PFSK-1 (cell line): ENCODE results near the gene ANO3.

Experiments used
- POLR2AphosphoS5 ChIP-seq: IDR thresholded peaks from 2 replicates; pipeline ENCODE4 v1.6.1; 2012; ENCODE audit warnings: low read depth, mild to moderate bottlenecking, control low read depth, low read length, moderate library complexity
- REST ChIP-seq, 2 experiments: IDR thresholded peaks; 2 replicates each; pipeline versions ENCODE4 v1.6.1 to v1.8.0; 2011 to 2012; ENCODE audit warnings: low read depth in 2 of 2, low read length in 2 of 2, control low read depth in 1 of 2, inconsistent platforms in 1 of 2, mild to moderate bottlenecking in 1 of 2, moderate library complexity in 1 of 2; ENCODE audit not compliant: insufficient read depth in 1 of 2
- SIN3A ChIP-seq: IDR thresholded peaks from 2 replicates; pipeline ENCODE4 v1.6.1; 2012; ENCODE audit warnings: mild to moderate bottlenecking, low read length, moderate library complexity, borderline replicate concordance; ENCODE audit not compliant: insufficient read depth
- TAF1 ChIP-seq: IDR thresholded peaks from 2 replicates; pipeline ENCODE4 v1.6.1; 2012; ENCODE audit warnings: low read length, control low read depth, borderline replicate concordance; ENCODE audit not compliant: insufficient read depth

- TF ChIP-seq SIN3A, result no peak
- no peak for TF ChIP-seq POLR2AphosphoS5
- no peak for TF ChIP-seq TAF1
- no peak for TF ChIP-seq REST (IDR thresholded peaks at IDR 0.05; ENCODE audit: insufficient read depth in 1 of 2, low read depth in 2 of 2, low read length in 2 of 2)
These were observed 148.1 kb downstream of the ANO3 start for GRCh38 chr11:26480041-26480440.
